ENCODE results near the gene PTGES2. TPM values are rescaled to one million over a fixed set of nuclear protein-coding genes. Genes with fewer than 3 reads are reported as not detected.
A peak's percentile ranks its signal among the peaks of the same experiment; 100 is the strongest.

The PTGES2 gene
- total and polyA plus RNA-seq, 2 experiments from 2014 or later, result 141 to 240 TPM

DNA sequence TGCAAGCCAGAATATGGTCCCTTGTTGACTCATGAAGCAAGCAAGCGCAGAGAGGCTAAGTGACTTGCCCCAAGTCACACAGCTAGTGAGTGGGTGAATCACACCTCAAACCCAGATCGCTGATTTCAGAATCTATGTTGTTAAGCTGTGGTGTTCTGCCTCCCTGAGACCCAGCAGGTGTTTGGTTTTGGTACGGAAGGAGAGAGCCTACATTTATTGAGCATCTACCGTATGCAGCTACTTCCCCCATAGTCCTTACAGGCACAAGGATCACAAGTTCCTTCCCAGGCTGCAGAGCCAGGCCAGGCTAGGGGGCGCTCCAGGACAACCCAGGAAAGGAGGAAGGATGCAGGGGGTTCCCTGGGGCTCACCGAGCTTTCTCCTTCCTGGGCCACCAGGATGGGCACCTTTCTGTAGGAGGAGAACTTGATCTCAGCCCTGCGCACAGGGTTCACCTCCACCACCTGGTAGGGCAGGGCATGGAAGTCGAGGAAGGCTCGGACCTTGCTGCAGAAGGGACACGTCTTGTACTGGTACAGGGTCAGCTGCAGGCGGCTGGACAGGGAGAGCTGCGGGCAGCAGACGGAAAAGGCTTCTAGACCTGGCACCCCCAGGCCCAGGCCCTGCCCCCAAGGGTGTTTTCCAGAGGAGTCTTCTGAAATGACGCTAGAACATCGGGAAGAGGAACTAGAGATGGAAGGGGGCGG lies 2.5 kb downstream of the PTGES2 start:
- Histone ChIP-seq H3K4me3 (no peak overlapping the region), H3K9me3 (ENCODE audit: low read depth) (no peaks in the 10 kb centered on the region), H3K27me3 (no peaks in the 10 kb centered on the region), H3K27ac (no peak overlapping the region), H3K36me3 (peaks cover 16% of the 10 kb centered on the region), H3K4me1 (ENCODE audit: low read depth) (peaks cover 4% of the 10 kb centered on the region)
- peak; percentile 59 to 64 for DNase-seq (ENCODE audit: low read depth in 1 of 2, low spot score in 1 of 2)
- TF ChIP-seq CTCF (IDR thresholded peaks at IDR 0.05; ENCODE audit: low read depth, low read length), result peak; percentile 75

GRCh38 chr9:128124451-128124850 lies 3.1 kb downstream of the PTGES2 start:
- peaks cover 16% of the 10 kb centered on the region for H3K36me3 ChIP-seq
- no peaks in the 10 kb centered on the region for H3K9me3 ChIP-seq (ENCODE audit: low read depth)
- peaks cover 4% of the 10 kb centered on the region for H3K4me1 ChIP-seq (ENCODE audit: low read depth)
- no peak for DNase-seq (ENCODE audit: low read depth in 1 of 2, low spot score in 1 of 2)
- no peaks in the 10 kb centered on the region for H3K27me3 ChIP-seq
- no peak overlapping the region for H3K27ac ChIP-seq
- TF ChIP-seq CTCF (IDR thresholded peaks at IDR 0.05; ENCODE audit: low read depth, low read length), result no peak
- no peak overlapping the region for H3K4me3 ChIP-seq

DNA sequence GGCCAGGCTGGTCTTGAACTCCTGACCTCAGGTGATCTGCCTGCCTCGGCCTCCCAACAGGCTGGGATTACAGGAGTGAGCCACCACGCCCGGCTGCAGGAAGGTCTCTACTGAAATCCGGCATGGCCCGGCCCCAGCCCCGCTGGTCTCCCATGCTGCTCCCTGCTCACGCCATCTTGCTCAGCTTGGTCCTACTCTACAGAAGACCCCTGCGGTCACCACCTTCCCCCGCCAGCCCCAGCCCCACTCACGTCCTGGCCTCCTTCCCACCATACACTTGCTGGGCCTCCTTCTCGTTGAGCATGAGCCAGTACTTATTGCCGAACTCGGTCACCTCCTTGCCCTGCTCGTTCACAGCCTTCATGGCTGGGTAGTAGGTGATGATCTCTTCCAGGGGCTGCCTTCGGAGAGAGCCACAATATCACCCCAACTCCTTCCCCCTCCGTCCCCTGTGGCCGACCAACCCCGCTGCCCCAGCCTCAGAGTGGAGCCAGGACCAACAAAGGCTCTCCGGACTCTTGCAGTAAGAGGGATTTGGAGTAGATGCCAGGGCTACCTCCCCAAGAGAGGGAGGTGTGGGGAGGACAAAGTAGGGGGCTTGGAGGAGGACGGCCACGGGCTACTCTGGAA lies 4.0 kb downstream of the PTGES2 start:
- Histone ChIP-seq H3K9me3 (ENCODE audit: low read depth) (no peaks in the 10 kb centered on the region), H3K4me3 (no peak overlapping the region), H3K36me3 (peaks cover 16% of the 10 kb centered on the region), H3K4me1 (ENCODE audit: low read depth) (peaks cover 4% of the 10 kb centered on the region), H3K27ac (no peak overlapping the region), H3K27me3 (no peaks in the 10 kb centered on the region)
- no peak for TF ChIP-seq CTCF (IDR thresholded peaks at IDR 0.05; ENCODE audit: low read depth, low read length)
- DNase-seq (ENCODE audit: low read depth in 1 of 2, low spot score in 1 of 2), result no peak

DNA sequence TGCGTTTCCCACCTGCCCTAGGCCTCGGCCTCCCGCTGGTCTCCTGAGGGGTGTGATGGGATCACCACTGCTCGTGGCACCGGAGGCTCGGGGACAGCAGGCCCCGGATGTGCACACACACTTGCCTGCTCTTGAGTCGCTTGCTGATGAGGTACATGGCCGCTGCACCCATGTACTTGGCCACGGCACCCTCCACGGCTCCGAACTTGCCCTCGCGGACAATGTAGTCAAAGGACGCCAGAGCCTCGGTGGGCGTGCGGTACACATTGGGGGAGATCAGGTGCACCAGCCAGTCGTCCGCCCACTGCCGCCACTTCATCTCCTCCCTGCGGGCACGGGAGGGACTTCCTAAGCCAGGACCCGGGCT lies 4.7 kb downstream of the PTGES2 start:
- TF ChIP-seq CTCF (IDR thresholded peaks at IDR 0.05; ENCODE audit: low read depth, low read length), result no peak
- Histone ChIP-seq H3K9me3 (ENCODE audit: low read depth) (no peaks in the 10 kb centered on the region), H3K36me3 (peaks cover 16% of the 10 kb centered on the region), H3K27ac (no peak overlapping the region), H3K27me3 (no peaks in the 10 kb centered on the region), H3K4me3 (no peak overlapping the region), H3K4me1 (ENCODE audit: low read depth) (peaks cover 4% of the 10 kb centered on the region)
- DNase-seq (ENCODE audit: low read depth in 1 of 2, low spot score in 1 of 2), result no peak

- Histone ChIP-seq H3K36me3 (peaks cover 16% of the 10 kb centered on the region), H3K27me3 (no peaks in the 10 kb centered on the region), H3K27ac (no peak overlapping the region), H3K4me3 (no peak overlapping the region), H3K9me3 (ENCODE audit: low read depth) (no peaks in the 10 kb centered on the region), H3K4me1 (ENCODE audit: low read depth) (peaks cover 4% of the 10 kb centered on the region)
- DNase-seq (ENCODE audit: low read depth in 1 of 2, low spot score in 1 of 2), result no peak
- no peak for TF ChIP-seq CTCF (IDR thresholded peaks at IDR 0.05; ENCODE audit: low read depth, low read length)
Observed at GRCh38 chr9:128121924-128122808, 5.4 kb downstream of the PTGES2 start.
